Measurements from ENCODE around the gene BRSK1.

GRCh38 chr19:55261671-55262126, 22.1 kb upstream of the BRSK1 start:
- TF ChIP-seq CTCF (IDR thresholded peaks at IDR 0.05): no peak
- no peak for TF ChIP-seq EZH2 (IDR thresholded peaks at IDR 0.05)

Data from neural progenitor cell (in vitro differentiated cells).